ENCODE measurements around the gene SLC30A5.

Gene SLC30A5

DNA sequence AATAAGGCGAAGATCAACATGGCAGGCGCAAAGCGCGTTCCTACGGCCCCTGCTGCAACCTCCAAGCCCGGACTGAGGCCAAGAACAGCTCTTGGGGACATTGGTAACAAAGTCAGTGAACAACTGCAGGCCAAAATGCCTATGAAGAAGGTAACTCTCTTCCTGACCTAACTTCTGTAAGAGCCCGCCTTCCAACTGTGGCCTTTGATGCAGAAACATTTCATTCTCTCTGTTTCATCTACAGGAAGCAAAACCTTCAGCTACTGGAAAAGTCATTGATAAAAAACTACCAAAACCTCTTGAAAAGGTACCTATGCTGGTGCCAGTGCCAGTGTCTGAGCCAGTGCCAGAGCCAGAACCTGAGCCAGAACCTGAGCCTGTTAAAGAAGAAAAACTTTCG lies 74.1 kb downstream of the SLC30A5 start:
- DNase-seq = no peak

DNA sequence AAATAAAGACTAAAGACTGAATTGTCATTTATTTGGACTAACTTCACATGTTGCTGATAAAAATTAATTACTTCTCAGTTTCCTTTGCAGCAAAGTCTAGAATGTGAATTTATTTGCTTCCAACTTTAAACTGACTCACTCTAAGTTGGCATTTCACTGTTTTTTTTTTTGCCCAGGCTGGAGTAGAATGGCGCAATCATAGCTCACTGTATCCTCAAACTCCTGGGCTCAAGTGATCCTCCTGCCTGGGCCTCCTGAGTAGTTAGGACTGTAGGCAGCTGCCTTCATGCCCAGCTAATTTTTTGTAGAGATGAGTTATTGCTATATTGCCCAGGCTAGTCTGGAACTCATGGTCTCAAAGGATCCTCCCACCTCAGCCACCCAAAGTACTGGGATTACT lies 76.7 kb downstream of the SLC30A5 start:
- no peak for DNase-seq

DNA sequence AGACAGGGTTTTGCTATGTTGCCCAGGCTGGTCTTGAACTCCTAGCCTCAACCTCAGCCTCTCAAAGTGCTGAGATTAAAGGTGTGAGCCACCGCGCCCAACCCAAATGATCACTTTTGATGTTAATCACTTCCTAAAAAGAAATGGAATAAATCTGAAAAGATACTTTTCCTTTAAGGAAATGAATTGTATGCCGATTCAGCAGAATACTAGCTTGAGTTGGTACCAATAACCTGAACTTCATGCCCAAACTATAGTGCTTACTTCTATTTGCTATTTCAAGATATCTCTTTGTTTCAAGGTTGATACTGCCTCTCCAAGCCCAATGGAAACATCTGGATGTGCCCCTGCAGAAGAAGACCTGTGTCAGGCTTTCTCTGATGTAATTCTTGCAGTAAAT lies 77.2 kb downstream of the SLC30A5 start:
- no peak for DNase-seq
